ENCODE measurements around the gene USP3. TPM values are rescaled to one million over a fixed set of nuclear protein-coding genes. Genes with fewer than 3 reads are reported as not detected.

Gene USP3
- total and polyA plus RNA-seq, 2 of the 13 experiments (the other 11 are each of a cell fraction or from before 2014, with no cell fraction given), result 14.3 to 61.2 TPM

DNA sequence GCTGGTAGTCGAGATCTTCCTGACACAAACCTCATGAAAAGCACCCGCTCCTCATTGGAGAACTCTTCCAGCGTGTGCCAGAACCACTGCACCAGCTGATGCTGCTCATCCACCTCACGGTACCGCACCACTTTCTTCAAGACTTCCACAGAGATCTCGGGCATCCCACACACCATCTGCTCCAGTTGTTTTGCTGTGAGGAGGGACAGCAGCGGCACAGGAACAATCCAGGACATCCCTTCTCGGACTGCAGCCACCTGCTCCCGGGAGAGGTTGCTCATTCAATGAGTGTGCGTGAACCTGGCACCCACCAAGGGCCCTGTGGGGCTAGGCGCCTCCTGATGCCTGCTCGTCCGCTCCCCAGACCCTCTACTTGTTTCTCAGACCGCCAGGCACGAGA lies 107.9 kb downstream of the USP3 start:
- DNase-seq (ENCODE audit: low spot score), result no peak
- no peak overlapping the region for H3K4me3 ChIP-seq (replicated peaks in 1 of 3; ENCODE audit: insufficient read depth in 1 of 3, low read depth in 2 of 3, low read length in 3 of 3)

More for the DNA sequence above, 107.9 kb downstream of the USP3 start:
- no peaks in the 10 kb centered on the region for H4K20me1 ChIP-seq (ENCODE audit: insufficient read depth, low read length)
- no peak overlapping the region for H3K27ac ChIP-seq (ENCODE audit: extremely low read length, insufficient read depth, low read length)
- CTCF ChIA-PET (ENCODE audit: low intra/inter-chr PET ratio, low total read pairs), result no interaction called here
- ATAC-seq, result no peak
- intact Hi-C loops (cut with micrococcal nuclease; ENCODE audit: unreplicated experiment) (loop anchor here (5.0 kb wide), 1 partner anchor 455 kb away; no protein-coding TSS in a partner anchor), in situ Hi-C loops (cut with HindIII; ENCODE audit: extremely low pct_ligation_motif_present, low pct_unique_long_range_greater_than_20kb) (loop anchor here (5.0 kb wide), 2 partner anchors 280 to 455 kb away; no protein-coding TSS in a partner anchor)
- no peaks in the 10 kb centered on the region for H3K79me2 ChIP-seq (ENCODE audit: insufficient read depth, low read length)
- peaks cover 21% of the 10 kb centered on the region for H3K4me1 ChIP-seq (ENCODE audit: insufficient read depth, low read length)
- BruUV-seq (replicated peaks), result no TSS peak
- POLR2A ChIA-PET, result interaction anchor here (2.8 kb wide), 1 partner anchor 12 kb away, joined by 27 read pairs; no protein-coding TSS in a partner anchor
- no peaks in the 10 kb centered on the region for H3K27me3 ChIP-seq (ENCODE audit: control insufficient read depth in 1 of 2, insufficient read depth in 2 of 2, low read length in 2 of 2)
- TF ChIP-seq, protein P1, sequence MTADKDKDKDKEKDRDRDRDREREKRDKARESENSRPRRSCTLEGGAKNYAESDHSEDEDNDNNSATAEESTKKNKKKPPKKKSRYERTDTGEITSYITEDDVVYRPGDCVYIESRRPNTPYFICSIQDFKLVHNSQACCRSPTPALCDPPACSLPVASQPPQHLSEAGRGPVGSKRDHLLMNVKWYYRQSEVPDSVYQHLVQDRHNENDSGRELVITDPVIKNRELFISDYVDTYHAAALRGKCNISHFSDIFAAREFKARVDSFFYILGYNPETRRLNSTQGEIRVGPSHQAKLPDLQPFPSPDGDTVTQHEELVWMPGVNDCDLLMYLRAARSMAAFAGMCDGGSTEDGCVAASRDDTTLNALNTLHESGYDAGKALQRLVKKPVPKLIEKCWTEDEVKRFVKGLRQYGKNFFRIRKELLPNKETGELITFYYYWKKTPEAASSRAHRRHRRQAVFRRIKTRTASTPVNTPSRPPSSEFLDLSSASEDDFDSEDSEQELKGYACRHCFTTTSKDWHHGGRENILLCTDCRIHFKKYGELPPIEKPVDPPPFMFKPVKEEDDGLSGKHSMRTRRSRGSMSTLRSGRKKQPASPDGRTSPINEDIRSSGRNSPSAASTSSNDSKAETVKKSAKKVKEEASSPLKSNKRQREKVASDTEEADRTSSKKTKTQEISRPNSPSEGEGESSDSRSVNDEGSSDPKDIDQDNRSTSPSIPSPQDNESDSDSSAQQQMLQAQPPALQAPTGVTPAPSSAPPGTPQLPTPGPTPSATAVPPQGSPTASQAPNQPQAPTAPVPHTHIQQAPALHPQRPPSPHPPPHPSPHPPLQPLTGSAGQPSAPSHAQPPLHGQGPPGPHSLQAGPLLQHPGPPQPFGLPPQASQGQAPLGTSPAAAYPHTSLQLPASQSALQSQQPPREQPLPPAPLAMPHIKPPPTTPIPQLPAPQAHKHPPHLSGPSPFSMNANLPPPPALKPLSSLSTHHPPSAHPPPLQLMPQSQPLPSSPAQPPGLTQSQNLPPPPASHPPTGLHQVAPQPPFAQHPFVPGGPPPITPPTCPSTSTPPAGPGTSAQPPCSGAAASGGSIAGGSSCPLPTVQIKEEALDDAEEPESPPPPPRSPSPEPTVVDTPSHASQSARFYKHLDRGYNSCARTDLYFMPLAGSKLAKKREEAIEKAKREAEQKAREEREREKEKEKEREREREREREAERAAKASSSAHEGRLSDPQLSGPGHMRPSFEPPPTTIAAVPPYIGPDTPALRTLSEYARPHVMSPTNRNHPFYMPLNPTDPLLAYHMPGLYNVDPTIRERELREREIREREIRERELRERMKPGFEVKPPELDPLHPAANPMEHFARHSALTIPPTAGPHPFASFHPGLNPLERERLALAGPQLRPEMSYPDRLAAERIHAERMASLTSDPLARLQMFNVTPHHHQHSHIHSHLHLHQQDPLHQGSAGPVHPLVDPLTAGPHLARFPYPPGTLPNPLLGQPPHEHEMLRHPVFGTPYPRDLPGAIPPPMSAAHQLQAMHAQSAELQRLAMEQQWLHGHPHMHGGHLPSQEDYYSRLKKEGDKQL (CRISPR knock-in tag; IDR thresholded peaks at IDR 0.05; ENCODE audit: low read depth), result no peak
- no peak for TF ChIP-seq ZNF75D (CRISPR knock-in tag; IDR thresholded peaks at IDR 0.05; ENCODE audit: borderline replicate concordance)
- TF ChIP-seq ZNF772 (CRISPR knock-in tag; IDR thresholded peaks at IDR 0.05), result no peak
- TF ChIP-seq, protein P2, sequence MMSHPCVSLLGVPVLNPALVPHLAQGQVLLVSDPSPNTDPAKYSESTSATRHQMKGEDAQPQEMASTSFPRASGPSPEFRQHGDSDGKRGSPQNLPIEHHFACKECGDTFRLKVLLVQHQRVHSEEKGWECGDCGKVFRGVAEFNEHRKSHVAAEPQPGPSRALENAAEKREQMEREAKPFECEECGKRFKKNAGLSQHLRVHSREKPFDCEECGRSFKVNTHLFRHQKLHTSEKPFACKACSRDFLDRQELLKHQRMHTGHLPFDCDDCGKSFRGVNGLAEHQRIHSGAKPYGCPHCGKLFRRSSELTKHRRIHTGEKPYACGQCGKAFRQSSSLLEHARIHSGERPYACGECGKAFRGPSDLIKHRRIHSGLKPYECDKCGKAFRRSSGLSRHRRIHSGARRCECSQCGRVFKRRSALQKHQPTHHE (CRISPR knock-in tag; IDR thresholded peaks at IDR 0.05; ENCODE audit: borderline replicate concordance), result no peak
- no peak for TF ChIP-seq BRCA1 (CRISPR knock-in tag; IDR thresholded peaks at IDR 0.05)
- no peak for TF ChIP-seq FOXJ3 (CRISPR knock-in tag; IDR thresholded peaks at IDR 0.05; ENCODE audit: borderline replicate concordance)
- 91% methylated on average over 6 of the region's 15 CpGs for WGBS (ENCODE audit: low lambda C conversion rate)
- peaks cover 2 to 28% of the 10 kb centered on the region in 2 experiments; a peak in 4 of 5 replicates for H3K36me3 ChIP-seq (replicated peaks in 1 of 2; ENCODE audit: control insufficient read depth in 1 of 2, insufficient read depth in 2 of 2, low read length in 2 of 2)
- no peak overlapping the region for H3K4me2 ChIP-seq (ENCODE audit: low read depth, low read length)
- H2AFZ ChIP-seq (ENCODE audit: low read length), result no peak overlapping the region
- no peak for FAIRE-seq
- H3K9me3 ChIP-seq (ENCODE audit: low read length), result no peaks in the 10 kb centered on the region
- H3K9ac ChIP-seq (ENCODE audit: insufficient read depth, low read depth, low read length), result no peak overlapping the region

Data from HepG2 (cell line).